ENCODE data around the gene MEGF6. TPM values are rescaled to one million over a fixed set of nuclear protein-coding genes. Genes with fewer than 3 reads are reported as not detected.

MEGF6 gene
- total RNA-seq, 4 donors from 2014 or later: 4.1 to 27.1 (median 11.4) TPM

- Histone ChIP-seq H3K9me3 (no peaks in the 10 kb centered on the region), H3K4me3 (no peak overlapping the region), H3K36me3 (no peaks in the 10 kb centered on the region), H3K4me1 (peaks cover 11 to 26% (median 20%) of the 10 kb centered on the region in 4 donors), H3K27me3 (no peaks in the 10 kb centered on the region), H3K27ac (no peak overlapping the region)
- in situ Hi-C loops (cut with MboI; ENCODE audit: low pct_ligation_motif_present in 1 of 4, low pct_unique_long_range_greater_than_20kb in 1 of 4, low sequenced_read_pairs in 3 of 4): loop anchor here in 1 of 4 donors (10.0 kb wide), 1 partner anchor 136 kb away; no protein-coding TSS in a partner anchor
- 71 to 86% methylated on average over 1 to 12 of the region's 12 CpGs for WGBS, 2 donors (ENCODE audit: low coverage in 1 of 2)
- TF ChIP-seq, protein P1, sequence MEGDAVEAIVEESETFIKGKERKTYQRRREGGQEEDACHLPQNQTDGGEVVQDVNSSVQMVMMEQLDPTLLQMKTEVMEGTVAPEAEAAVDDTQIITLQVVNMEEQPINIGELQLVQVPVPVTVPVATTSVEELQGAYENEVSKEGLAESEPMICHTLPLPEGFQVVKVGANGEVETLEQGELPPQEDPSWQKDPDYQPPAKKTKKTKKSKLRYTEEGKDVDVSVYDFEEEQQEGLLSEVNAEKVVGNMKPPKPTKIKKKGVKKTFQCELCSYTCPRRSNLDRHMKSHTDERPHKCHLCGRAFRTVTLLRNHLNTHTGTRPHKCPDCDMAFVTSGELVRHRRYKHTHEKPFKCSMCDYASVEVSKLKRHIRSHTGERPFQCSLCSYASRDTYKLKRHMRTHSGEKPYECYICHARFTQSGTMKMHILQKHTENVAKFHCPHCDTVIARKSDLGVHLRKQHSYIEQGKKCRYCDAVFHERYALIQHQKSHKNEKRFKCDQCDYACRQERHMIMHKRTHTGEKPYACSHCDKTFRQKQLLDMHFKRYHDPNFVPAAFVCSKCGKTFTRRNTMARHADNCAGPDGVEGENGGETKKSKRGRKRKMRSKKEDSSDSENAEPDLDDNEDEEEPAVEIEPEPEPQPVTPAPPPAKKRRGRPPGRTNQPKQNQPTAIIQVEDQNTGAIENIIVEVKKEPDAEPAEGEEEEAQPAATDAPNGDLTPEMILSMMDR (IDR thresholded peaks at IDR 0.05): no peak
- no peak for TF ChIP-seq POLR2AphosphoS5 (IDR thresholded peaks at IDR 0.05)
- no peak for TF ChIP-seq EP300 (IDR thresholded peaks at IDR 0.05; ENCODE audit: low read depth)
- TF ChIP-seq POLR2A (IDR thresholded peaks at IDR 0.05): no peak
- no peak for DNase-seq
- intact Hi-C loops (cut with DNase I; ENCODE audit: low total_unique reads): loop anchor here (10.0 kb wide), 1 partner anchor 1426 kb away; the partner anchor contains the start of gene FAAP20
Measured at GRCh38 chr1:3620708-3621107, 9.4 kb upstream of the MEGF6 start.

- no peak overlapping the region for H3K27ac ChIP-seq
- H3K4me3 ChIP-seq: no peak overlapping the region
- no peaks in the 10 kb centered on the region for H3K9me3 ChIP-seq
- H3K4me1 ChIP-seq: peaks cover 10 to 21% (median 17%) of the 10 kb centered on the region in 4 donors
- H3K36me3 ChIP-seq: no peaks in the 10 kb centered on the region
- H3K27me3 ChIP-seq: peaks cover 8% of the 10 kb centered on the region
- DNase-seq: peak; percentile 73
- intact Hi-C loops (cut with DNase I; ENCODE audit: low total_unique reads) (loop anchor here (5.0 kb wide), 1 partner anchor 127 kb away; no protein-coding TSS in a partner anchor), in situ Hi-C loops (cut with MboI; ENCODE audit: low pct_ligation_motif_present in 1 of 4, low pct_unique_long_range_greater_than_20kb in 1 of 4, low sequenced_read_pairs in 3 of 4) (no loop called here)
- WGBS, 2 donors (ENCODE audit: low coverage in 1 of 2): 4 to 23% methylated on average over 5 to 20 of the region's 21 CpGs
- TF ChIP-seq, protein P1 (IDR thresholded peaks at IDR 0.05): peak; percentile 79 to 84 (median 83)
- no peak for TF ChIP-seq EP300 (IDR thresholded peaks at IDR 0.05; ENCODE audit: low read depth)
Measured at GRCh38 chr1:3618881-3619671, 7.8 kb upstream of the MEGF6 start.

GRCh38 chr1:3618531-3618880 lies 7.2 kb upstream of the MEGF6 start:
- Histone ChIP-seq H3K4me1 (peaks cover 6 to 16% (median 12%) of the 10 kb centered on the region in 4 donors), H3K9me3 (no peaks in the 10 kb centered on the region), H3K27ac (no peak overlapping the region), H3K36me3 (no peaks in the 10 kb centered on the region), H3K4me3 (no peak overlapping the region), H3K27me3 (peaks cover 8% of the 10 kb centered on the region)
- in situ Hi-C loops (cut with MboI; ENCODE audit: low pct_ligation_motif_present in 1 of 4, low pct_unique_long_range_greater_than_20kb in 1 of 4, low sequenced_read_pairs in 3 of 4) (no loop called here), intact Hi-C loops (cut with DNase I; ENCODE audit: low total_unique reads) (loop anchor here (5.0 kb wide), 1 partner anchor 126 kb away; no protein-coding TSS in a partner anchor)
- no peak for DNase-seq
- 70% methylated on average over 9 of the region's 9 CpGs; no CpG with 5 or more reads in 1 of the 2 donors for WGBS, 2 donors (ENCODE audit: low coverage in 1 of 2)
- TF ChIP-seq POLR2A (IDR thresholded peaks at IDR 0.05) (no peak), EP300 (IDR thresholded peaks at IDR 0.05; ENCODE audit: low read depth) (no peak), POLR2AphosphoS5 (IDR thresholded peaks at IDR 0.05) (no peak)
- TF ChIP-seq, protein P1 (IDR thresholded peaks at IDR 0.05): no peak

GRCh38 chr1:3617806-3618345 lies 6.6 kb upstream of the MEGF6 start:
- in situ Hi-C loops (cut with MboI; ENCODE audit: low pct_ligation_motif_present in 1 of 4, low pct_unique_long_range_greater_than_20kb in 1 of 4, low sequenced_read_pairs in 3 of 4): no loop called here

More at GRCh38 chr1:3617806-3618345, 6.6 kb upstream of the MEGF6 start:
- no peaks in the 10 kb centered on the region for H3K9me3 ChIP-seq
- no peak for DNase-seq
- H3K27me3 ChIP-seq: peaks cover 8% of the 10 kb centered on the region
- TF ChIP-seq, protein P1 (IDR thresholded peaks at IDR 0.05): no peak
- TF ChIP-seq POLR2A (IDR thresholded peaks at IDR 0.05) (no peak), POLR2AphosphoS5 (IDR thresholded peaks at IDR 0.05) (no peak), EP300 (IDR thresholded peaks at IDR 0.05; ENCODE audit: low read depth) (no peak)
- H3K4me1 ChIP-seq: peaks cover under 1 to 9% (median 5%) of the 10 kb centered on the region in 4 donors
- intact Hi-C loops (cut with DNase I; ENCODE audit: low total_unique reads): loop anchor here (5.0 kb wide), 1 partner anchor 126 kb away; no protein-coding TSS in a partner anchor
- H3K36me3 ChIP-seq: no peaks in the 10 kb centered on the region
- WGBS, 2 donors (ENCODE audit: low coverage in 1 of 2): 87 to 88% methylated on average over 7 to 17 of the region's 18 CpGs
- H3K4me3 ChIP-seq: no peak overlapping the region
- H3K27ac ChIP-seq: no peak overlapping the region
